Hippocampal formation (tissue), 2 donors: ENCODE results near the gene AHCYL2.
A peak's percentile ranks its signal among the peaks of the same experiment; 100 is the strongest.
"Not testable (repeated sequence)": the region's sequence is repeated elsewhere in the genome, so short reads cannot be mapped to it uniquely, and the experiment has no call there.

ENCODE experiments used
- DNase-seq, 2 donors: peaks; one replicate each; lab custom pipeline; 2025; lab: John Stamatoyannopoulos, UW

Gene AHCYL2

GRCh38 chr7:129423700-129424410, 199.0 kb downstream of the AHCYL2 start:
- no peak for DNase-seq

- no peak for DNase-seq
Measured at GRCh38 chr7:129426482-129426881, 201.7 kb downstream of the AHCYL2 start.

- no peak for DNase-seq
Measured at GRCh38 chr7:129427526-129428045, 202.8 kb downstream of the AHCYL2 start.

GRCh38 chr7:129431911-129432643, 207.2 kb downstream of the AHCYL2 start:
- no peak for DNase-seq

GRCh38 chr7:129433847-129434674, 209.2 kb downstream of the AHCYL2 start, which contains the start of gene STRIP2:
TSS of gene STRIP2 (plus strand) at chr7:129434432. CDS start at chr7:129434473, 41 bp downstream.
- DNase-seq, result peak; percentile 85 to 87

GRCh38 chr7:129434675-129435318, 210.0 kb downstream of the AHCYL2 start:
- DNase-seq, result no peak

- DNase-seq, result no peak
Measured at GRCh38 chr7:129435414-129435829, 210.6 kb downstream of the AHCYL2 start.

- no peak for DNase-seq
Measured at GRCh38 chr7:129436335-129436923, 211.6 kb downstream of the AHCYL2 start.

- no peak for DNase-seq
Measured at GRCh38 chr7:129437190-129437589, 212.4 kb downstream of the AHCYL2 start.

- no peak for DNase-seq
Measured at GRCh38 chr7:129438281-129438838, 213.5 kb downstream of the AHCYL2 start.

GRCh38 chr7:129438839-129439651, 214.2 kb downstream of the AHCYL2 start:
- DNase-seq, result no peak

GRCh38 chr7:129439963-129440625, 215.3 kb downstream of the AHCYL2 start:
- DNase-seq, result no peak

- peak in 1 of 2 donors; percentile 23 for DNase-seq
Measured at GRCh38 chr7:129443612-129444011, 218.8 kb downstream of the AHCYL2 start.

- DNase-seq, result not testable (repeated sequence)
Measured at GRCh38 chr7:129444776-129445175, 219.9 kb downstream of the AHCYL2 start.

GRCh38 chr7:129446925-129447324, 222.1 kb downstream of the AHCYL2 start:
- not testable (repeated sequence) for DNase-seq

- not testable (repeated sequence) for DNase-seq
Measured at GRCh38 chr7:129447445-129447844, 222.6 kb downstream of the AHCYL2 start.

GRCh38 chr7:129448608-129449007, 223.8 kb downstream of the AHCYL2 start:
- DNase-seq, result not testable (repeated sequence)

GRCh38 chr7:129450295-129450694, 225.5 kb downstream of the AHCYL2 start:
- DNase-seq, result no peak

GRCh38 chr7:129452589-129453231, 227.9 kb downstream of the AHCYL2 start:
- no peak for DNase-seq
